22Rv1 (cell line): ENCODE measurements around the gene FRMD1.

Experiments used
- H3K27ac ChIP-seq: fragments of 450-650 bp; 2 replicates; pipeline ENCODE4 v1.5.1; 2017
- CTCF ChIP-seq: fragments of 450-650 bp; IDR thresholded peaks from 2 replicates; pipeline ENCODE4 v1.5.1; 2017; ENCODE audit warnings: mild to moderate bottlenecking
- ZFX ChIP-seq: fragments of 450-650 bp; IDR thresholded peaks from 2 replicates; pipeline ENCODE4 v1.6.1; 2017; ENCODE audit warnings: antibody characterized with exemption, borderline replicate concordance

Gene FRMD1

GRCh38 chr6:168024951-168025510 lies 54.0 kb downstream of the FRMD1 start:
- no peak overlapping the region for H3K27ac ChIP-seq
- TF ChIP-seq ZFX: no peak
- TF ChIP-seq CTCF: no peak

GRCh38 chr6:168022488-168023321 lies 56.3 kb downstream of the FRMD1 start:
- H3K27ac ChIP-seq: no peak overlapping the region

GRCh38 chr6:168021581-168021980 lies 57.4 kb downstream of the FRMD1 start:
- no peak overlapping the region for H3K27ac ChIP-seq
- TF ChIP-seq ZFX (no peak), CTCF (no peak)

More at GRCh38 chr6:168022488-168023321, 56.3 kb downstream of the FRMD1 start:
- no peak for TF ChIP-seq CTCF
- TF ChIP-seq ZFX: no peak

GRCh38 chr6:168020242-168020641 lies 58.8 kb downstream of the FRMD1 start:
- TF ChIP-seq ZFX (no peak), CTCF (no peak)
- no peak overlapping the region for H3K27ac ChIP-seq

GRCh38 chr6:168018664-168019063 lies 60.3 kb downstream of the FRMD1 start:
- TF ChIP-seq ZFX: no peak
- no peak for TF ChIP-seq CTCF
- H3K27ac ChIP-seq: no peak overlapping the region

GRCh38 chr6:168017629-168018028 lies 61.4 kb downstream of the FRMD1 start:
- H3K27ac ChIP-seq: no peak overlapping the region
- TF ChIP-seq ZFX (no peak), CTCF (no peak)
